HepG2 (cell line): ENCODE results near the gene RTF1. TPM values are rescaled to one million over a fixed set of nuclear protein-coding genes. Genes with fewer than 3 reads are reported as not detected.
"Not testable (repeated sequence)": the region's sequence is repeated elsewhere in the genome, so short reads cannot be mapped to it uniquely, and the experiment has no call there.

Experiments
- ATAC-seq: fragments of 200-7000 bp; cut with Tn5 transposase; 3 replicates; pipeline ENCODE4 v1.9.1; 2020; ENCODE audit warnings: mild to moderate bottlenecking, moderate library complexity
- BruUV-seq: library from RNA; stranded (reverse); fragments of 400-500 nt; replicated peaks from 2 replicates; lab custom pipeline; 2021; lab: Mats Ljungman, UMichigan
- CTCF ChIA-PET: fragments of 300-600 bp; formaldehyde crosslinking; extraction: SDS; loops from one replicate; lab custom pipeline; 2021; ENCODE audit warnings: low total read pairs, inconsistent platforms, low intra/inter-chr PET ratio; lab: Yijun Ruan, JAX
- POLR2A ChIA-PET: fragments of 350-600 bp; sonication (Branson Sonifier 250); formaldehyde crosslinking; loops from one replicate; lab custom pipeline; 2020; ENCODE audit warnings: antibody characterized with exemption, inconsistent platforms; lab: Yijun Ruan, JAX
- DNase-seq: peaks from one replicate; pipeline ENCODE4 v3.0.0-alpha.2; 2015; ENCODE audit warnings: low spot score
- FAIRE-seq: peaks from 3 replicates; lab custom pipeline; 2011; peaks lifted over from hg19 to GRCh38; lab: Jason Lieb, UNC
- H2AFZ ChIP-seq: one replicate; pipeline ENCODE4 v1.6.1; 2011; ENCODE audit warnings: low read length, inconsistent platforms
- H3K27ac ChIP-seq: fragments of 300-600 bp; 3 replicates; pipeline ENCODE4 v1.8.0; 2011; ENCODE audit warnings: mixed run types, mild to moderate bottlenecking, mixed read lengths, low read length, inconsistent platforms; ENCODE audit not compliant: insufficient read depth; ENCODE audit errors: extremely low read length
- H3K27me3 ChIP-seq, 2 experiments: fragments of 200-600 bp in 1 of 2; 2 replicates in 1 of 2; 3 replicates in 1 of 2; pipeline versions ENCODE4 v1.6.0 to v1.8.0; 2011; ENCODE audit warnings: low read length in 2 of 2, mild to moderate bottlenecking in 2 of 2, moderate library complexity in 2 of 2, inconsistent platforms in 1 of 2; ENCODE audit not compliant: insufficient read depth in 2 of 2, control insufficient read depth in 1 of 2
- H3K36me3 ChIP-seq, 2 experiments: fragments of 200-600 bp in 1 of 2; replicated peaks in 1 of 2; 2 replicates in 1 of 2; 3 replicates in 1 of 2; pipeline versions ENCODE4 v1.5.1 to v1.8.0; 2011; ENCODE audit warnings: low read length in 2 of 2, inconsistent platforms in 1 of 2; ENCODE audit not compliant: insufficient read depth in 2 of 2, control insufficient read depth in 1 of 2
- H3K4me1 ChIP-seq: 2 replicates; pipeline ENCODE4 v1.5.1; 2012; ENCODE audit warnings: low read length, inconsistent platforms; ENCODE audit not compliant: insufficient read depth
- H3K4me2 ChIP-seq: 2 replicates; pipeline ENCODE4 v1.6.0; 2011; ENCODE audit warnings: low read depth, low read length, inconsistent platforms
- H3K4me3 ChIP-seq, 3 experiments: fragments of 200-600 bp in 1 of 3; sonication (generic), shearing (Covaris generic) in 1 of 3; replicated peaks in 1 of 3; 2 replicates each; pipeline ENCODE4 v1.5.1; 2011 to 2016; ENCODE audit warnings: low read length in 3 of 3, inconsistent platforms in 2 of 3, low read depth in 2 of 3, mild to moderate bottlenecking in 2 of 3, control low read depth in 1 of 3, mixed read lengths in 1 of 3; ENCODE audit not compliant: insufficient read depth in 1 of 3
- H3K79me2 ChIP-seq: one replicate; pipeline ENCODE4 v1.6.1; 2011; ENCODE audit warnings: low read length, inconsistent platforms; ENCODE audit not compliant: insufficient read depth
- H3K9ac ChIP-seq: 2 replicates; pipeline ENCODE4 v1.6.0; 2011; ENCODE audit warnings: mild to moderate bottlenecking, low read depth, low read length, inconsistent platforms; ENCODE audit not compliant: insufficient read depth
- H3K9me3 ChIP-seq: 2 replicates; pipeline ENCODE4 v1.5.1; 2012; ENCODE audit warnings: mild to moderate bottlenecking, low read length
- H4K20me1 ChIP-seq: 2 replicates; pipeline ENCODE4 v1.6.0; 2011; ENCODE audit warnings: inconsistent platforms, mild to moderate bottlenecking, low read length, moderate library complexity; ENCODE audit not compliant: insufficient read depth
- HOXA9 ChIP-seq: sonication (generic); formaldehyde crosslinking; IDR thresholded peaks from 2 replicates; pipeline ENCODE4 v1.8.1; 2022; ENCODE audit warnings: missing genetic modification reagents, mild to moderate bottlenecking, moderate library complexity, borderline replicate concordance
- PHF8 ChIP-seq: sonication (generic); formaldehyde crosslinking; IDR thresholded peaks from 2 replicates; pipeline ENCODE4 v1.5.0; 2020; ENCODE audit warnings: missing genetic modification reagents
- ZNF572 ChIP-seq: sonication (generic); formaldehyde crosslinking; IDR thresholded peaks from 2 replicates; pipeline ENCODE4 v1.5.1; 2020; ENCODE audit warnings: mild to moderate bottlenecking, missing genetic modification reagents
- WGBS: methylation state at CpG from one replicate; pipeline ENCODE4 v1.1.6; 2017; ENCODE audit warnings: low lambda C conversion rate; 5-methylcytosine and 5-hydroxymethylcytosine counted together
- in situ Hi-C: cut with HindIII; loops from 2 replicates; pipeline ENCODE4 v1.10.0; 2017; ENCODE audit warnings: low pct_unique_long_range_greater_than_20kb; ENCODE audit not compliant: extremely low pct_ligation_motif_present
- intact Hi-C: fragments of 100-400 bp; cut with micrococcal nuclease; formaldehyde crosslinking; loops from one replicate; pipeline ENCODE4 v1.10.0; 2022; ENCODE audit not compliant: unreplicated experiment
- polyA plus RNA-seq, 8 experiments: library from polyadenylated mRNA; depleted of rRNA in 3 of 8; stranded (reverse) in 7 of 8; unstranded in 1 of 8; fragments of >200 nt; fragmentation: Illumina TruSeq in 4 of 8; extraction: Trizol in 4 of 8; gene quantifications; 2 replicates each; pipeline versions ENCODE4 v1.2.1 to v1.2.3, GENCODE V29; 2011 to 2016; ENCODE audit warnings: low read depth in 4 of 8, missing spikeins in 1 of 8, mixed read lengths in 1 of 8; ENCODE audit not compliant: insufficient read depth in 1 of 8
- total RNA-seq, 5 experiments: library from RNA; depleted of rRNA; stranded (reverse); fragments of >200 nt; fragmentation: Illumina TruSeq; extraction: Trizol; gene quantifications; 2 replicates each; pipeline ENCODE4 v1.2.3, GENCODE V29; 2016; ENCODE audit warnings: low read depth in 1 of 5
- TF ChIP-seq, protein P1 (sequence below): sonication (generic); formaldehyde crosslinking; IDR thresholded peaks from 2 replicates; pipeline ENCODE4 v1.5.1; 2020; ENCODE audit warnings: mild to moderate bottlenecking, moderate library complexity, missing genetic modification reagents
- TF ChIP-seq, protein P2 (sequence below): sonication (generic); formaldehyde crosslinking; IDR thresholded peaks from 2 replicates; pipeline ENCODE4 v1.4.0; 2020; ENCODE audit warnings: missing genetic modification reagents, mild to moderate bottlenecking, borderline replicate concordance

The RTF1 gene
- total and polyA plus RNA-seq, 2 of the 13 experiments (the other 11 are each of a cell fraction or from before 2014, with no cell fraction given): 13.9 to 17.9 TPM

DNA sequence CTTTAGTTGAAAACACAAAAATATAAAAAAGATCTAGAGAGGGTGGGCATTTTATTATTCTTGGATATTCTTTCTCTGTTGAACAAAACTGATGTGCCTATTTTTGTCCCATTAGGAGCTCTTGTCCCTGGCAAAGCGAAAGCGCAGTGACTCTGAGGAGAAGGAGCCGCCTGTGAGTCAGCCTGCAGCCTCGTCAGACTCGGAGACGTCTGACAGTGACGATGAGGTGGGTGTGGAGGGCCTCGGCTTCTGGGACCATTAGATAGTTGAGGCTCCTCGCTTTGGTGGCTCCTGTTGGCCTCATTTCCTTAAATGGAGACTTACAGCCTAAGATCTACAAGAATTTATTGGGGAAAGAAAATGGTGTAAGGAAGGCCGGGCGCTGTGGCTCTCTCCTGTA lies 21.3 kb downstream of the RTF1 start:
- H3K27ac ChIP-seq: no peak overlapping the region
- CTCF ChIA-PET: no interaction called here
- TF ChIP-seq PHF8 (no peak), HOXA9 (no peak), ZNF572 (CRISPR knock-in tag) (no peak)
- TF ChIP-seq, protein P1, sequence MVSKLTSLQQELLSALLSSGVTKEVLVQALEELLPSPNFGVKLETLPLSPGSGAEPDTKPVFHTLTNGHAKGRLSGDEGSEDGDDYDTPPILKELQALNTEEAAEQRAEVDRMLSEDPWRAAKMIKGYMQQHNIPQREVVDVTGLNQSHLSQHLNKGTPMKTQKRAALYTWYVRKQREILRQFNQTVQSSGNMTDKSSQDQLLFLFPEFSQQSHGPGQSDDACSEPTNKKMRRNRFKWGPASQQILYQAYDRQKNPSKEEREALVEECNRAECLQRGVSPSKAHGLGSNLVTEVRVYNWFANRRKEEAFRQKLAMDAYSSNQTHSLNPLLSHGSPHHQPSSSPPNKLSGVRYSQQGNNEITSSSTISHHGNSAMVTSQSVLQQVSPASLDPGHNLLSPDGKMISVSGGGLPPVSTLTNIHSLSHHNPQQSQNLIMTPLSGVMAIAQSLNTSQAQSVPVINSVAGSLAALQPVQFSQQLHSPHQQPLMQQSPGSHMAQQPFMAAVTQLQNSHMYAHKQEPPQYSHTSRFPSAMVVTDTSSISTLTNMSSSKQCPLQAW (CRISPR knock-in tag): no peak
- TF ChIP-seq, all 625 proteins: peak for 0
- Histone ChIP-seq H3K4me2 (no peak overlapping the region), H2AFZ (no peak overlapping the region), H4K20me1 (no peaks in the 10 kb centered on the region), H3K9ac (no peak overlapping the region), H3K4me3 (no peak overlapping the region), H3K4me1 (peaks cover 4% of the 10 kb centered on the region), H3K27me3 (no peaks in the 10 kb centered on the region), H3K9me3 (no peaks in the 10 kb centered on the region), H3K36me3 (peaks cover 9 to 29% of the 10 kb centered on the region in 2 experiments), H3K79me2 (peaks cover 7% of the 10 kb centered on the region)
- WGBS: 98% methylated on average over 11 of the region's 11 CpGs
- no peak for FAIRE-seq
- POLR2A ChIA-PET: no interaction called here
- intact Hi-C loops (no loop called here), in situ Hi-C loops (no loop called here)
- no peak for DNase-seq
- no peak for ATAC-seq
- BruUV-seq: no TSS peak

DNA sequence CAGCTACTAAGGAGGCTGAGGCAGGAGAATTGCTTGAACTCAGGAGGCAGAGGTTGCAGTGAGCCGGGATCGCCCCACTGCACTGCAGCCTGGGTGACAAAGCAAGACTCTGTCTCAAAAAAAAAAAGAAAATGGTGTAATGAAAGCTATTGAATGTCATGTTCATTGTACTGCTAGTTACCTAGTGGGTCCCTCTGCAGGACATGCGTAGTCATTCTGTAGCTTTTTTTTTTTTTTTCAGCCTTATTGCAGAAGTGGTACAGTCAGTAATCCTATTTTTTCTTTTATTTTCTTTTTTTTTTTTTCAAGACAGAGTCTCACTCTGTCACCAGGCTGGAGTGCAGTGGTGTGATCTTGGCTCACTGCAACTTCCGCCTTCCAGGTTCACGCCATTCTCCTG lies 21.9 kb downstream of the RTF1 start:
- intact Hi-C loops, H4K20me1 ChIP-seq, POLR2A ChIA-PET, H3K27ac ChIP-seq, BruUV-seq, H3K9ac ChIP-seq, H3K4me2 ChIP-seq, FAIRE-seq, H3K79me2 ChIP-seq, ATAC-seq, H2AFZ ChIP-seq, H3K9me3 ChIP-seq, in situ Hi-C loops, DNase-seq, H3K4me3 ChIP-seq, H3K27me3 ChIP-seq, H3K4me1 ChIP-seq: not testable (repeated sequence)
- 95% methylated on average over 5 of the region's 5 CpGs for WGBS
- CTCF ChIA-PET: interaction anchor here (0.6 kb wide), 1 partner anchor 11 kb away, joined by 3 read pairs; no protein-coding TSS in a partner anchor
- TF ChIP-seq, protein P2, sequence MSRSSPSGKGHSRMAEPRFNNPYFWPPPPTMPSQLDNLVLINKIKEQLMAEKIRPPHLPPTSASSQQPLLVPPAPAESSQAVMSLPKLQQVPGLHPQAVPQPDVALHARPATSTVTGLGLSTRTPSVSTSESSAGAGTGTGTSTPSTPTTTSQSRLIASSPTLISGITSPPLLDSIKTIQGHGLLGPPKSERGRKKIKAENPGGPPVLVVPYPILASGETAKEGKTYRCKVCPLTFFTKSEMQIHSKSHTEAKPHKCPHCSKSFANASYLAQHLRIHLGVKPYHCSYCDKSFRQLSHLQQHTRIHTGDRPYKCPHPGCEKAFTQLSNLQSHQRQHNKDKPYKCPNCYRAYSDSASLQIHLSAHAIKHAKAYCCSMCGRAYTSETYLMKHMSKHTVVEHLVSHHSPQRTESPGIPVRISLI (CRISPR knock-in tag): 0 out of 2 replicates have a peak, but pooled peaks have one; percentile 30
- peaks cover 9 to 32% of the 10 kb centered on the region in 2 experiments for H3K36me3 ChIP-seq
